ENCODE data around the gene DGKA. TPM values are rescaled to one million over a fixed set of nuclear protein-coding genes. Genes with fewer than 3 reads are reported as not detected.
A peak's percentile ranks its signal among the peaks of the same experiment; 100 is the strongest.

Gene DGKA
- total RNA-seq, 1 experiment from 2014 or later = 25.9 TPM

DNA sequence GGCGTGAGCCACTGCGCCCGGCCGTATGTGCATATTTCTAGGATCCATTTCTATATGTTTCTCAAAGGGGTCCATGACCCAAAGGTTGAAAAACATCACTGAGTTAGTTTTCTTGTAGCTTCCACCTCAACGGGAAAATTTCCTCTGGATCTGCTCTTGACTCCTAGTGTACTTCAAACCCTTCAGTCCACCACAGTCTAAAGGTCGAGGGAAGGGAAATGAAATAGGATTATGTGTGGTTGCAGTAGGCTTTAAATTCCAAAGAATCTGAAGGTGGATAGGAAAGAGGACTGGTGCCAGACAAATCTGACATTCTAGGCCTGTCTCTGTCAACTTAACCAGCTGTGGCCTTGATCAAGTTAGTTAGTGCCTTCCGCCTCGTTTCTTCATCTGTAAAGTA, 64.4 kb downstream of the DGKA start:
- Histone ChIP-seq H3K4me1 (ENCODE audit: insufficient read depth, low read length) (no peaks in the 10 kb centered on the region), H2BK5ac (ENCODE audit: insufficient read length, low read length) (no peak overlapping the region), H4K20me1 (ENCODE audit: control insufficient read depth, insufficient read depth, insufficient read length) (no peaks in the 10 kb centered on the region), H2AK5ac (ENCODE audit: insufficient read length, low read length) (no peak overlapping the region), H4K91ac (ENCODE audit: insufficient read length, low read depth, low read length) (no peak overlapping the region), H3K23me2 (ENCODE audit: insufficient read length, low read depth, low read length, poor library complexity, severe bottlenecking) (peaks cover 8% of the 10 kb centered on the region), H3K27ac (ENCODE audit: insufficient read length, low read depth, low read length) (no peak overlapping the region), H2BK120ac (ENCODE audit: low read depth, low read length, poor library complexity, severe bottlenecking) (no peak overlapping the region), H3K79me1 (ENCODE audit: insufficient read depth, low read depth, low read length, poor library complexity, severe bottlenecking) (no peaks in the 10 kb centered on the region), H3T11ph (ENCODE audit: low read length) (no peak overlapping the region), H3K18ac (ENCODE audit: insufficient read length, low read depth, low read length) (no peak overlapping the region), H3K4me2 (ENCODE audit: insufficient read depth, insufficient read length, low read length) (no peak overlapping the region), H3K4ac (ENCODE audit: low read depth, low read length) (no peak overlapping the region), H3K56ac (ENCODE audit: insufficient read length, low read depth, low read length) (no peak overlapping the region), H2BK15ac (ENCODE audit: low read depth, low read length) (no peak overlapping the region), H2BK20ac (ENCODE audit: low read depth, low read length, poor library complexity, severe bottlenecking) (no peak overlapping the region), H3K27me3 (ENCODE audit: insufficient read depth, low read length) (no peaks in the 10 kb centered on the region), H4K8ac (replicated peaks; ENCODE audit: insufficient read length, low read depth, low read length) (no peak overlapping the region), H3K79me2 (ENCODE audit: insufficient read depth, low read length) (no peaks in the 10 kb centered on the region), H3K23ac (ENCODE audit: insufficient read length, low read depth, low read length) (no peak overlapping the region), H3K14ac (ENCODE audit: insufficient read depth, low read length) (no peak overlapping the region), H2AFZ (ENCODE audit: low read length) (no peak overlapping the region), H3K9me3 (ENCODE audit: control insufficient read depth, low read depth, low read length) (no peaks in the 10 kb centered on the region), H2BK12ac (ENCODE audit: insufficient read length, low read depth, low read length) (no peak overlapping the region), H4K5ac (ENCODE audit: insufficient read length, low read depth, low read length) (no peak overlapping the region), H3K9ac (ENCODE audit: extremely low read depth, insufficient read length, low read length) (no peak overlapping the region)
- H3K36me3 Mint-ChIP-seq (ENCODE audit: insufficient read depth in 1 of 3, low read depth in 3 of 3) = peaks cover 41 to 50% (median 46%) of the 10 kb centered on the region in 3 experiments; a peak in 6 of 7 replicates
- H3K4me3 Mint-ChIP-seq = no peak overlapping the region
- no peak for DNase-seq
- TF ChIP-seq, protein P1, sequence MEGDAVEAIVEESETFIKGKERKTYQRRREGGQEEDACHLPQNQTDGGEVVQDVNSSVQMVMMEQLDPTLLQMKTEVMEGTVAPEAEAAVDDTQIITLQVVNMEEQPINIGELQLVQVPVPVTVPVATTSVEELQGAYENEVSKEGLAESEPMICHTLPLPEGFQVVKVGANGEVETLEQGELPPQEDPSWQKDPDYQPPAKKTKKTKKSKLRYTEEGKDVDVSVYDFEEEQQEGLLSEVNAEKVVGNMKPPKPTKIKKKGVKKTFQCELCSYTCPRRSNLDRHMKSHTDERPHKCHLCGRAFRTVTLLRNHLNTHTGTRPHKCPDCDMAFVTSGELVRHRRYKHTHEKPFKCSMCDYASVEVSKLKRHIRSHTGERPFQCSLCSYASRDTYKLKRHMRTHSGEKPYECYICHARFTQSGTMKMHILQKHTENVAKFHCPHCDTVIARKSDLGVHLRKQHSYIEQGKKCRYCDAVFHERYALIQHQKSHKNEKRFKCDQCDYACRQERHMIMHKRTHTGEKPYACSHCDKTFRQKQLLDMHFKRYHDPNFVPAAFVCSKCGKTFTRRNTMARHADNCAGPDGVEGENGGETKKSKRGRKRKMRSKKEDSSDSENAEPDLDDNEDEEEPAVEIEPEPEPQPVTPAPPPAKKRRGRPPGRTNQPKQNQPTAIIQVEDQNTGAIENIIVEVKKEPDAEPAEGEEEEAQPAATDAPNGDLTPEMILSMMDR (conservative IDR thresholded peaks at IDR 0.05) = no peak
- no CpG with 5 or more reads among the region's 8 CpGs for WGBS (ENCODE audit: extremely low coverage, insufficient read length, low lambda C conversion rate)
- H3K9me3 Mint-ChIP-seq = no peaks in the 10 kb centered on the region
- no peaks in the 10 kb centered on the region for H3K27me3 Mint-ChIP-seq (ENCODE audit: low read depth)
- H3K27ac Mint-ChIP-seq = 0 out of 7 replicates have a peak overlapping the region, but pooled peaks of 1 of the 3 experiments have one; percentile 57
- peaks cover 6 to 11% of the 10 kb centered on the region in 2 experiments; a peak in 3 of 4 replicates for H3K4me1 Mint-ChIP-seq

Data from H9 (cell line).